K562 (cell line): ENCODE measurements around the gene IRF2. TPM values are rescaled to one million over a fixed set of nuclear protein-coding genes. Genes with fewer than 3 reads are reported as not detected.
"Not testable (repeated sequence)": the region's sequence is repeated elsewhere in the genome, so short reads cannot be mapped to it uniquely, and the experiment has no call there.

Source experiments
- ATAC-seq: fragments of 200-7000 bp; cut with Tn5 transposase; 3 replicates; pipeline ENCODE4 v1.9.1; 2020; ENCODE audit warnings: moderate library complexity
- BruUV-seq: library from RNA; stranded (reverse); fragments of 400-500 nt; replicated peaks from 2 replicates; lab custom pipeline; 2021; lab: Mats Ljungman, UMichigan
- CTCF ChIA-PET: fragments of 300-600 bp; formaldehyde crosslinking; extraction: SDS; loops from one replicate; lab custom pipeline; 2021; ENCODE audit warnings: low intra/inter-chr PET ratio; lab: Yijun Ruan, JAX
- POLR2A ChIA-PET: fragments of 300-600, 350-650 bp; sonication (Branson Sonifier 250); formaldehyde crosslinking; extraction: SDS; loops from one replicate; lab custom pipeline; 2021; ENCODE audit warnings: antibody characterized with exemption, inconsistent platforms; lab: Yijun Ruan, JAX
- DNase-seq, 4 experiments: peaks; one replicate each; pipeline versions ENCODE4 v3.0.0 to v3.0.0-alpha.2; 2011 to 2018; ENCODE audit warnings: low spot score in 3 of 4, mixed read lengths in 3 of 4; ENCODE audit errors: extremely low read depth in 1 of 4
- FAIRE-seq: peaks from 2 replicates; lab custom pipeline; 2011; peaks lifted over from hg19 to GRCh38; lab: Jason Lieb, UNC
- H2AFZ ChIP-seq: 2 replicates; pipeline ENCODE4 v1.6.0; 2011; ENCODE audit warnings: low read depth, low read length, control low read depth, inconsistent platforms
- H3K27ac ChIP-seq: fragments of 200-600 bp; 3 replicates; pipeline ENCODE4 v1.8.0; 2011; ENCODE audit warnings: low read depth, mild to moderate bottlenecking, control low read depth, inconsistent platforms, low read length, moderate library complexity, mixed read lengths; ENCODE audit errors: extremely low read depth
- H3K27me3 ChIP-seq, 2 experiments: fragments of 300-600 bp in 1 of 2; 2 replicates in 1 of 2; 3 replicates in 1 of 2; pipeline versions ENCODE4 v1.6.0 to v1.8.0; 2011; ENCODE audit warnings: inconsistent platforms in 2 of 2, low read length in 2 of 2, mild to moderate bottlenecking in 1 of 2, mixed read lengths in 1 of 2, moderate library complexity in 1 of 2; ENCODE audit not compliant: control insufficient read depth in 2 of 2, insufficient read depth in 2 of 2
- H3K36me3 ChIP-seq: fragments of 300-600 bp; 3 replicates; pipeline ENCODE4 v1.8.0; 2011; ENCODE audit warnings: mild to moderate bottlenecking, low read length, inconsistent platforms; ENCODE audit not compliant: control insufficient read depth, insufficient read depth
- H3K4me1 ChIP-seq, 2 experiments: fragments of 200-600 bp in 1 of 2; replicated peaks in 1 of 2; 2 replicates in 1 of 2; 3 replicates in 1 of 2; pipeline versions ENCODE4 v1.5.1 to v1.8.0; 2011; ENCODE audit warnings: inconsistent platforms in 2 of 2, low read length in 2 of 2, mild to moderate bottlenecking in 1 of 2, mixed read lengths in 1 of 2, moderate library complexity in 1 of 2; ENCODE audit not compliant: control insufficient read depth in 2 of 2, insufficient read depth in 2 of 2
- H3K4me2 ChIP-seq: 2 replicates; pipeline ENCODE4 v1.6.1; 2011; ENCODE audit warnings: low read length, control low read depth, inconsistent platforms, mixed read lengths; ENCODE audit not compliant: insufficient read depth
- H3K4me3 ChIP-seq: fragments of 200-600 bp; sonication (generic), shearing (Covaris generic); 2 replicates; pipeline ENCODE4 v1.5.1; 2016; ENCODE audit warnings: control low read depth, inconsistent platforms
- H3K79me2 ChIP-seq: fragments of 200-600 bp; 3 replicates; pipeline ENCODE4 v1.8.0; 2011; ENCODE audit warnings: low read length, inconsistent platforms; ENCODE audit not compliant: control insufficient read depth, insufficient read depth
- H3K9ac ChIP-seq, 2 experiments: 2 replicates each; pipeline versions ENCODE4 v1.6.0 to v1.6.1; 2011; ENCODE audit warnings: low read depth in 2 of 2, low read length in 2 of 2, control low read depth in 1 of 2, inconsistent platforms in 1 of 2, mild to moderate bottlenecking in 1 of 2, mixed read lengths in 1 of 2; ENCODE audit not compliant: insufficient read depth in 1 of 2
- H3K9me1 ChIP-seq: one replicate; pipeline ENCODE4 v1.6.0; 2011; ENCODE audit warnings: inconsistent platforms, mild to moderate bottlenecking, low read length, moderate library complexity; ENCODE audit not compliant: control insufficient read depth, insufficient read depth
- H3K9me3 ChIP-seq: replicated peaks from 2 replicates; pipeline ENCODE4 v1.5.1; 2011; ENCODE audit warnings: low read depth, low read length, inconsistent platforms; ENCODE audit not compliant: control insufficient read depth, insufficient read depth
- H4K20me1 ChIP-seq: replicated peaks from 2 replicates; pipeline ENCODE4 v1.6.1; 2011; ENCODE audit warnings: low read length, inconsistent platforms, mixed read lengths; ENCODE audit not compliant: control insufficient read depth, insufficient read depth
- MAFG ChIP-seq: fragments of 450-650 bp; conservative IDR thresholded peaks from 2 replicates; pipeline ENCODE4 v1.6.1; 2016; ENCODE audit warnings: missing genetic modification characterization, missing compliant biosample characterization
- NUFIP1 ChIP-seq: fragments of 450-650 bp; IDR thresholded peaks from 2 replicates; pipeline ENCODE4 v1.6.1; 2018; ENCODE audit not compliant: partially characterized antibody
- SRF ChIP-seq, 2 experiments: fragments of 250-450, 450-650 bp in 1 of 2; sonication (Bioruptor Pico) in 1 of 2; sonication (generic) in 1 of 2; formaldehyde crosslinking; IDR thresholded peaks; 2 replicates each; pipeline versions ENCODE4 v1.5.0 to v1.5.1; 2020 to 2022; ENCODE audit warnings: mild to moderate bottlenecking in 1 of 2, missing genetic modification reagents in 1 of 2
- STAT5A ChIP-seq: IDR thresholded peaks from 2 replicates; pipeline ENCODE4 v1.6.1; 2012; ENCODE audit warnings: low read length, inconsistent platforms, borderline replicate concordance
- TSC22D4 ChIP-seq: fragments of 450-650 bp; IDR thresholded peaks from 2 replicates; pipeline ENCODE4 v1.6.1; 2016; ENCODE audit warnings: missing genetic modification characterization, missing biosample characterization, control low read depth
- ZNF644 ChIP-seq: fragments of 200-800 bp; sonication (Bioruptor generic); IDR thresholded peaks from 2 replicates; pipeline ENCODE4 v1.6.1; 2016; ENCODE audit warnings: low read depth, missing genetic modification characterization, missing compliant biosample characterization
- ZNF76 ChIP-seq: fragments of 250-450 bp; sonication (Bioruptor Pico); IDR thresholded peaks from 2 replicates; pipeline ENCODE4 v1.4.0; 2020; ENCODE audit warnings: mild to moderate bottlenecking, moderate library complexity, borderline replicate concordance
- ZNF780A ChIP-seq: fragments of 250-450 bp; sonication (Bioruptor Pico); IDR thresholded peaks from 2 replicates; pipeline ENCODE4 v1.5.0; 2021; ENCODE audit warnings: mild to moderate bottlenecking
- WGBS: fragments of 100-300 bp; shearing (Covaris generic); methylation state at CpG from one replicate; pipeline ENCODE4 v1.1.6; 2016; ENCODE audit warnings: low coverage, mixed read lengths; ENCODE audit not compliant: insufficient coverage; ENCODE audit errors: missing lambda C conversion rate; 5-methylcytosine and 5-hydroxymethylcytosine counted together
- in situ Hi-C: fragments of 300-500 bp; cut with MboI; formaldehyde crosslinking; loops from 4 replicates; pipeline ENCODE4 v1.15.0; 2018; ENCODE audit warnings: inconsistent platforms, mixed read lengths
- intact Hi-C: fragments of 100-400 bp; cut with micrococcal nuclease; formaldehyde crosslinking; loops from 2 replicates; pipeline ENCODE4 v1.14.2; 2022
- polyA plus RNA-seq, 8 experiments: library from polyadenylated mRNA; depleted of rRNA in 4 of 8; stranded (reverse) in 5 of 8; unstranded in 3 of 8; fragments of >200 nt; fragmentation: Nextera tagmentation in 2 of 8; fragmentation: Illumina TruSeq in 1 of 8; extraction: Ambion mirVana in 2 of 8; extraction: Trizol in 1 of 8; gene quantifications; 2 replicates each; pipeline versions ENCODE4 v1.2.1 to v1.2.3, GENCODE V29; 2011 to 2014; ENCODE audit warnings: inconsistent platforms in 1 of 8, missing spikeins in 1 of 8
- total RNA-seq, 7 experiments: library from RNA; depleted of rRNA in 6 of 7; stranded (reverse); fragments of >200 nt in 6 of 7; fragmentation: Illumina TruSeq in 2 of 7; extraction: Trizol in 2 of 7; gene quantifications; 2 replicates each; pipeline versions ENCODE4 v1.2.1 to v1.2.3, GENCODE V29; 2011 to 2021; ENCODE audit warnings: low replicate concordance in 1 of 7
- TF ChIP-seq, protein P1 (sequence below), 3 experiments: fragments of 200-800 bp in 1 of 3; sonication (Bioruptor generic) in 1 of 3; sonication (generic) in 1 of 3; formaldehyde crosslinking in 1 of 3; IDR thresholded peaks; 2 replicates each; pipeline versions ENCODE4 v1.6.1 to v1.8.0; 2016 to 2022; ENCODE audit warnings: mild to moderate bottlenecking in 2 of 3, missing compliant biosample characterization in 2 of 3, missing genetic modification characterization in 2 of 3, missing genetic modification reagents in 1 of 3
- TF ChIP-seq, protein P2 (sequence below): fragments of 250-450 bp; sonication (Bioruptor Pico); IDR thresholded peaks from 2 replicates; pipeline ENCODE4 v1.8.0; 2021; ENCODE audit warnings: mild to moderate bottlenecking, moderate library complexity
- TF ChIP-seq, protein P3 (sequence below): fragments of 450-650 bp; conservative IDR thresholded peaks from 2 replicates; pipeline ENCODE4 v1.6.1; 2016; ENCODE audit warnings: missing genetic modification characterization, low read depth, mild to moderate bottlenecking, missing compliant biosample characterization, moderate library complexity

Gene IRF2
- total and polyA plus RNA-seq, 9 of the 15 experiments (the other 6 are each of a cell fraction or from before 2014, with no cell fraction given), result 7.1 to 17.1 (median 11.3) TPM

DNA sequence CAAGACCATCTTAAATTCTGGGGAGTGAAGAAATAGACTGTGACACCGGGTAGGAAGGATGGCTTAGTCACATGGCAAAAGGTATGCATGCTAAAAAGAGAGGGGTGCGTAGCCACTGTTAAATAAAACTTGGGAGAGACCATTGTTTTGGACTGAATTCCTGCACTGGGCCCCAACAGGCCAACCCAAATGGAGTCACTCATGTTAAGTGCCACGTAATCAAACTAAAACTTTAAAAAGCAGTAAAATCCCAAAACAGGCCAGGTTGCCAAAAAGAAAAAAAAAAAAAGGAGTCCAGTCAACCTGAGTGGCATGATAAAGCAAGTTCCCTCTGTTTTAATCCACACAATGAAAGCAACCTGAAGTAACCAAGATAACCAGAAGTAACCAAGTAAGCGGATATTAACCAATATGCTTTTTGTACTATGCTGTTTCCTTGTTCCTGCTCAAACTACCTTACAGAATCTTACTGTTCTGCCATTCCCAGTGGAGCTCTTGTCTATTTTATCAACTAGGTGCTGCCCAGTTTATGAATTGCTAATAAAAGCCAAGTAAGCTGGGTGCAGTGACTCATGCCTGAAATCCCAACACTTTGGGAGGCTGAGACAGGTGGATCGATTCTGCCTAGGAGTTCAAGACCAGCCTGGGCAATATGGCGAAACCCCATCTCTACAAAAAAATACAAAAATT lies 132.0 kb downstream of the IRF2 start (continued):
- TF ChIP-seq, protein P1, sequence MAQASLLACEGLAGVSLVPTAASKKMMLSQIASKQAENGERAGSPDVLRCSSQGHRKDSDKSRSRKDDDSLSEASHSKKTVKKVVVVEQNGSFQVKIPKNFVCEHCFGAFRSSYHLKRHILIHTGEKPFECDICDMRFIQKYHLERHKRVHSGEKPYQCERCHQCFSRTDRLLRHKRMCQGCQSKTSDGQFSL (CRISPR knock-in tag; IDR thresholded peaks at IDR 0.05), result no peak
- TF ChIP-seq, protein P1 (tag; IDR thresholded peaks at IDR 0.05), result peak in 1 of 2 experiments; percentile 77; a peak in 1 of 4 replicates
- TF ChIP-seq, protein P2, sequence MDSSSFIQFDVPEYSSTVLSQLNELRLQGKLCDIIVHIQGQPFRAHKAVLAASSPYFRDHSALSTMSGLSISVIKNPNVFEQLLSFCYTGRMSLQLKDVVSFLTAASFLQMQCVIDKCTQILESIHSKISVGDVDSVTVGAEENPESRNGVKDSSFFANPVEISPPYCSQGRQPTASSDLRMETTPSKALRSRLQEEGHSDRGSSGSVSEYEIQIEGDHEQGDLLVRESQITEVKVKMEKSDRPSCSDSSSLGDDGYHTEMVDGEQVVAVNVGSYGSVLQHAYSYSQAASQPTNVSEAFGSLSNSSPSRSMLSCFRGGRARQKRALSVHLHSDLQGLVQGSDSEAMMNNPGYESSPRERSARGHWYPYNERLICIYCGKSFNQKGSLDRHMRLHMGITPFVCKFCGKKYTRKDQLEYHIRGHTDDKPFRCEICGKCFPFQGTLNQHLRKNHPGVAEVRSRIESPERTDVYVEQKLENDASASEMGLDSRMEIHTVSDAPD (CRISPR knock-in tag), result 0 out of 2 replicates have a peak, but pooled peaks have one; percentile 31

DNA sequence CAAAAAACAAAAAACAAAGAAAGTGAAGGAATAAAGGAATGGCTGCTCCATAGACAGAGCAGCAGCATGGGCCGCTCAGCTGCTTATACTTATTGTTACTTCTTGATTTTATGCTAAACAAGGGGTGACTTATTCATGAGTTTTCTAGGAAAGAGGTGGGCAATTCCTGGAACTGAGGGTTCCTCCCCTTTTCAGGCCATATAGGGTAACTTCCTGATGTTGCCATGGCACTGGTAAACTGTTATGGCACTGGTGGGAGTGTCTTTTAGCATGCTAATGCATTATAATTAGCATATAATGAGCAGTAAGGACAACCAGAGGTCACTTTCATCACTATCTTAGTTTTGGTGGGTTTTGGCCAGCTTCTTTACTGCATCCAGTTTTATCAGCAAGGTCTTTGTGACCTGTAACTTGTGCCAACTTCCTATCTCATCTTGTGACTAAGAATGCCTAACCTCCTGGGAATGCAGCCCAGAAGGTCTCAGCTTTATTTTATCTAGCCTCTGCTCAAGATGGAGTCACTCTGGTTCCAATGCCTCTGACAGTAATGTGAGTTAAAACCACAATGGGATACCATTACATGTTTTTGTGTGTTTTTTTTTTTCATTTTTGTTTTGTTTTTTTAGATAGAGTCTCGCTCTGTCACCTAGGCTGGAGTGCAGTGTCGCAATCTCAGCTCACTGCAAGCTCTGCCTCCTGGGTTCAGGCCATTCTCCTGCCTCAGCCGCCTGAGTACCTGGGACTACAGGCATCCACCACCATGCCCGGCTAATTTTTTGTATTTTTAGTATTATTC lies 134.8 kb downstream of the IRF2 start:
- CTCF ChIA-PET, result not testable (repeated sequence)
- TF ChIP-seq, protein P3, sequence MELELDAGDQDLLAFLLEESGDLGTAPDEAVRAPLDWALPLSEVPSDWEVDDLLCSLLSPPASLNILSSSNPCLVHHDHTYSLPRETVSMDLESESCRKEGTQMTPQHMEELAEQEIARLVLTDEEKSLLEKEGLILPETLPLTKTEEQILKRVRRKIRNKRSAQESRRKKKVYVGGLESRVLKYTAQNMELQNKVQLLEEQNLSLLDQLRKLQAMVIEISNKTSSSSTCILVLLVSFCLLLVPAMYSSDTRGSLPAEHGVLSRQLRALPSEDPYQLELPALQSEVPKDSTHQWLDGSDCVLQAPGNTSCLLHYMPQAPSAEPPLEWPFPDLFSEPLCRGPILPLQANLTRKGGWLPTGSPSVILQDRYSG (tag), result peak; percentile 99
- peak; percentile 95 to 99 for TF ChIP-seq SRF (CRISPR knock-in tag; IDR thresholded peaks at IDR 0.05)
- peak; percentile 99 for TF ChIP-seq ZNF644 (tag)
- TF ChIP-seq MAFG, result peak; percentile 74
- TF ChIP-seq STAT5A, result peak; percentile 98
- TF ChIP-seq TSC22D4 (tag), result 0 out of 2 replicates have a peak, but pooled peaks have one; percentile 21
- peak; percentile 83 for TF ChIP-seq NUFIP1
- peak; percentile 25; the same call in 1 of the 2 replicates for TF ChIP-seq ZNF76 (CRISPR knock-in tag)
- TF ChIP-seq ZNF780A (CRISPR knock-in tag), result 0 out of 2 replicates have a peak, but pooled peaks have one; percentile 30

More for the DNA sequence above, 134.8 kb downstream of the IRF2 start:
- DNase-seq (peak in 1 of 4 experiments; percentile 81), ATAC-seq (peak; percentile 54), FAIRE-seq (peak; percentile 80)
- intact Hi-C loops, result loop anchor here (5.0 kb wide), 1 partner anchor 43 kb away; no protein-coding TSS in a partner anchor
- H3K4me3 ChIP-seq, H3K36me3 ChIP-seq, H3K27me3 ChIP-seq, H3K9me1 ChIP-seq, H3K4me2 ChIP-seq, H3K79me2 ChIP-seq, H3K9ac ChIP-seq, in situ Hi-C loops, H3K9me3 ChIP-seq, H4K20me1 ChIP-seq, BruUV-seq, POLR2A ChIA-PET: not testable (repeated sequence)
- H3K4me1 ChIP-seq, result peaks cover 6 to 14% of the 10 kb centered on the region in 2 experiments; a peak in 4 of 5 replicates
- peak overlapping the region; percentile 67 for H2AFZ ChIP-seq
- H3K27ac ChIP-seq, result peak overlapping the region; percentile 39; the same call in 1 of the 3 replicates
- WGBS, result 57% methylated on average over 3 of the region's 5 CpGs
